HG03066 (cell line): ENCODE data around the gene SART1.
"Not testable (repeated sequence)": the region's sequence is repeated elsewhere in the genome, so short reads cannot be mapped to it uniquely, and the experiment has no call there.

Source experiments
- ATAC-seq: cut with Tn5 transposase; IDR thresholded peaks from one replicate; pipeline ENCODE4 v1.9.1; 2021; ENCODE audit warnings: low read depth; ENCODE audit not compliant: unreplicated experiment

Gene SART1

DNA sequence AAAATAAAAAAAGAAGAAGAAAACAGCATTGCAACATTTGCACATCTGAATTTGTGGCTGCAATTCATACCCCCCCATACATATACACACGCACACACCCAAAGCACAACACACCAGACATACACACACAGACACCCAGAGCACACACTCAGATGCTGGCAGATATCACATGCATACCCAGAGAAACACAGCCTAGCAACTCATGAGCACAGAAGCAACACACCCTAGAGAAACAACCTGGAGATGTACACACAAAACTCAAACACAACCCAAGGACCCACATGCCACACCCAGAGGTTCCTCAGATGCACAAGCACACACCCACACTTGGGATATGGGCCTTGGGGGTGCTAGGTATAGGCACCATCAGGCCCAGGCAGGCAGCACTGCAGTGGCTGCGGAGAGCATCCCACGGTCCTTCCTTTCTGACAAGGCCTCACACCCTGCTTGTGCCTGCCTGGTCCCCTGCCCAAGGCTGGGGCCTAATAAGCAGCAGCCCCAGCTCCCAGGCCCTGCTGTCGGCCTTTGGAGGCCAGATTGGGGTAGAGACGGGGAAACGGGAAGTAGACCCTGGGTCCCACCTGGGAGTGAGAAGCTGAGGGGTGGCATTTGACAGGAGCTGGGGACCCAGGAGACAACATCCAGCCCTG lies 53.4 kb downstream of the SART1 start:
- no peak for ATAC-seq

DNA sequence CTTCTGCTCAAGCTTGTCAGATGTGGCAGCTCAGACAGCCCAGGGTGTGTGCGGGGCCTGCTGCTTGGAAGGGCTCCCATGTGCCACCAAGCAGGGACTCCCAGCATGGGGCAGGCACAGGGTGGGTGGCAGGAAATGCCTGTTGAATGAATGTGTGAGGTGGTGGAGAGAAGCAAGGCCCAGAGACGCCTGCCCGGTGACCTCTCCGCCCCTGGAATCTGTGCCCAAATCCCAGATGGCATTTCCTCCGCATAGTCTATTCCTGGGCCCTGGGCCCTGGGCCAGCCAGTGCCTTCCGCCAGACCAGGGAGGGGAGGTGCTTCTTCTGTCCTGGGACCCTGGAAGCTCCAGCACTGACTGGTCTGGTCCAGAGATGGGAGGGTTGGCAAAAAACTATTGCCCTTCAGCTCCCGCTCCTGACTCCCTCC lies 53.9 kb downstream of the SART1 start:
- ATAC-seq, result no peak

DNA sequence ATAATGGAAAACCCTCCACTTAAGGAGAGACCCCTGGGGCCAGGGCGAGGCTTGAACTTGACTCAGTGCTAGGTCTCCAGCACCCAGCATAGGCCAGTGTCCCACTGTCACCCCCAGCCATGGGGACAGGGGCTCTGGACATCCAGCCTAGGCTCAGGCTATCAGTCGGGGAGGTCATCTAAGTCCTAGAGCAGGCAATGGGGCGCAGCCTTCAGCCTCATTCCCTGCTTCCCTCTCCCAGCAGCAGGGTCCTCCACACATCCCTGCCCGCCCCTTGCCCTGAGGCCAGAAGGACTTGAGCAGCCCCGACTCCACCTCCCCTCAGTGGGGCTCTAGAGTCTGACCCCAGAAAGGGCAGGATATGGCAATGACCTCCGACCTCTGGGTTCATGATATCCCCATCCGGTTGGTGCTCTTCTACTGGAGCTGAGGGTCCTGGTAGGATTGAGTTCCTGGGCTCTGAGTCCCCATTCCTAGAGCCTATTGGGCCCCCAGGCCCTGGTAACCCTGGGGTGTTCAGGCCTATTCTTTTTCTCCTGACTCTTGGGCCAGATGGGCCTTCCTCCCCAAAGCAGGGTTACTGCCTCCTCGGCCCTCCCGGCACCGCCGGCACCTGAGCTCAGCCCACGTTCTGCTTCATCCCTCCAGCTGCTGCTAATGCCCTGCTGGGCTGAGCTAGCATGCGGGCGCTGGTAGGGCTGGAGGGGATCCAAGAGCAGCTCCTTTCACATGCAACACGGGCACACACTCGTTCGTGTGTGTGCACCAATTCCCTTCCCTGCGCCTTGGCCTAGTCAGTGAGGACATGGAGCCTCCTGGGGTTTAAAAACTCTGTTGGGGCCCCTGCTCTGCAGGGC lies 54.6 kb downstream of the SART1 start:
- no peak for ATAC-seq

DNA sequence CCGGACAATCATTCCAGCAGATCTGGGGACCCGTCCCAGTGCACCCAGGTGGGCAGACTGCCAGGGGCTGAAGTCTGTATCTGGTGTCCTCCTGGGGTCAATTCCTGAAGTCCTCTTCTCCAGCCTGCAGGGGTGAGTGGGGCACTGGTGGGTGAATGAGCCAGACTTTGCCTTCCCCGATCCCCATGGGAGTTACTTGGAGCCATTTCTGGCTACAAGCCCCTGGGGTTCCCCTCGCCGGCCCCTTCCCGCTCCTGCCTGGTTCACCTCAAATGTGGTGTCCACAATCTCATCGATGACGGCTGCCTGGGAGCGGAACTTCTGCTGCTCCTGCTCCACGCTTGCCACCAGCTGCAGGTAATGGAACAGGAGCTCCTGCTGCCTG lies 55.3 kb downstream of the SART1 start:
- no peak for ATAC-seq

DNA sequence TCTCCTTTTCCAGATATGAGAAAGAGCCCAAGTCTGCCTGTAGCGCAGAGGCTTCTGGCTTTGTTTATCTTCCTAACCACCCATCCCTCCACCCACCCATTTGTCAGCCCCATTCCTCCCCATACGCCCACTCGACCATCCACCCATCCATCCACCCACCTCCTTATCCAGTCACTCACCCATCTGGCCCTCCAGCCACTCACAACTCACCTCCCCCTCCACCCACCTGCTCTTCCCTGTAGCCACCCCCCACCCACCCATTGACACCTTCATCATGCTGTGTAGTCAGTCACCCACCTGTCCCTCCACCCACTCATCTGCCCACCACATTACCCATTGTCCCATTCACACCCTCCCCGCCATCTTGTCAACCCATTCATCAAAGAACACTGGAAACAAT lies 55.8 kb downstream of the SART1 start:
- no peak for ATAC-seq

DNA sequence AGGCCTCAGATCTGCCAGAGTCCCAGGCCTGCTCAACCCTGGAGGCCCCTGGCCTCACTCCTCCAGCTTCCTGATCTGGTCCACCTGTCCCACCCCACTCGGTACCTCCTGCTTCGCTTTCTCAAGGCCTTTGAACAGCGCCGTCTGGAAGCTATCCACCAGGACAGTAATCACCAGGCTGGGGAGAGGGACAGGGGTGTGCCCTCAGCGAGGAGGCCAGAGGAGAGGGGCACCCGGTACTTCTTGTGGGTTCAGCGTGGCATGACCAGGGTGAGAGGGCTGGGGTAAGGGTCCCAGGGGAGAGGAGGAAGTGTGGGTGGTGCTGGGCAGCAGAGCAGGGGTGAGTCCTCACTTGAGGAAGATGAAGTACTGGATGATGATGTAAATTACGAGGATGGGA lies 58.7 kb downstream of the SART1 start:
- ATAC-seq, result no peak

DNA sequence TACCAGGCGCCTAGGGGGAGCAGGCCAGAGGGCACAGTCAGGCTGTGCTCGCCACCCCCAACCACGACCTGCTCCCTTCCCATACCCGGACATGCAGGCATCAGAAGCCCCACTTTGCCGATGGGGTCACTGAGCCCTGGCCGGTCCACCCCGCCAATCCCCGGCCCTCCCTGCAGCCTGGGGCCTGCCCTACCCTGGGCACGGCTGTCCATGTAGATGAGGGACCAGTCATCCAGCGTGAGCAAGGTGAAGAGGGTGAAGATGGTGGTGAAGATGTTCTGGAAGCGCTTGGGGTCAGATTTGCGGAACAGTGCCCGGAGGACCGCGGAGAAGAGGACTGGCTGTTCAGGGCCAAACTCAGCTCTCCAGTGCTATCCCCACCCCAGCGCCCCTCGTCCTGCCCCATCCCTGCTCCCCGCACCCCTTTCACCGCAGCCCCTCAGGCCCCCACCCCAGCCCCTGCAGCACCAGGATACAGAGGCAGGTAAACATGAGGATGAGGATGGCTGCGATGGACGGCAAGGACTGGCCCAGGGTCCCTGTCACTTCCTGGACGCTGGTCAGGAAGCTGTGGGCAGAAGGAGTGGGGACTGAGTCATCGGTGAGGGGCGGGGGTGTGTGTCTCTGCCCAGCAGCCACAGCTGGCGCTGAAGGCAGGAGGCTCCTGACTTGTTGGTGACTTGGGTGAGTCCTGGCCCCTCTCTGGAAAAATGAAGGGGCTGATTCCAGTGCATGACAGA lies 59.3 kb downstream of the SART1 start:
- ATAC-seq, result no peak

DNA sequence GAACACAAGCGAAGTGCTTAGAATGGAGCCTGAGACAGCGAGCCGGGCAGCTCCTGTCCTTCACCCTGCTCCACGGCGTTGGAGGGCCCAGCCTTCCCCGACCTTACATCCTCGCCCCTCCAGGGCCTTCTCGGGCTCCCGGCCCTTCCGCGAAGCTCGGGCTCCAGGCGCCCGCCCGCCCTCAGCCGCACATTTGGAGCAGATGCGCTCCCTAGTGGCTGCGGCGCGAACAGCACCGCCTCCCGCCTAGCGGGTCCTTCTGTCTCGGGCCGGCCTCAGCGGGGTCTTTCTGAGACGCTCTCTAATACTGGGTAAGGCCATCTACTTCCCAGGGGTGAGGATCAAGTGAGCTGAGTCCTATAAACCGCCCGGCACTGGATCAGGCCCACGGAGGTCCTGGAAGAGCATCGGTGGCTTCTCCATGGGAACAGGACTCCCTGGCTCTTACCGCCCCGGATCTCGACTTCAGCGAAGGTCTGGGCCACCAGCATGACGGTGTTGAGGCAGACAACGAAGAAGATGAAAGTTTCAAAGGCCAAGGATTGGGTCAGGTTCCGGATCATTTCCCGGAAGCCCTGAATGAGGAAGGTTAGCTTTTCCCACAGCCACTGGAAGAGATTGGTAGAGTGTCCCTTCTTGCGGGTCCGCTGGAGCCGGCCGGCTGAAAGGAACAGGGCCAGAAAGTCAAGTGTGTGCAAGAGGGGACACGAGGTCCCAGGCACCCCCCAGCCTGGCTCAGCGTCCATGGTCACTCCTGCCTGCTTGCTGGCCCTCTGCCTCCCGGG lies 61.1 kb downstream of the SART1 start:
- ATAC-seq, result no peak

DNA sequence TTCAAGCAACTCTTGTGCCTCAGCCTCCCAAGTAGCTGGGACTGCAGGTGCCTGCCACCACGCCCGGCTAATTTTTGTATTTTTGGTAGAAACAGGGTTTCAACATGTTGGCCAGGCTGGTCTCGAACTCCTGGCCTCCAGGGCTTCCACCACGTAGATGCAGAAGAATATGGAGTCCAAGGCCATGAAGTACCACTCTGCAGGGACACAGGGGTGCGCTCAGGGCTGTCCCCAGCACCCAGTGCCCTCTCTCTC lies 61.6 kb downstream of the SART1 start:
- not testable (repeated sequence) for ATAC-seq

DNA sequence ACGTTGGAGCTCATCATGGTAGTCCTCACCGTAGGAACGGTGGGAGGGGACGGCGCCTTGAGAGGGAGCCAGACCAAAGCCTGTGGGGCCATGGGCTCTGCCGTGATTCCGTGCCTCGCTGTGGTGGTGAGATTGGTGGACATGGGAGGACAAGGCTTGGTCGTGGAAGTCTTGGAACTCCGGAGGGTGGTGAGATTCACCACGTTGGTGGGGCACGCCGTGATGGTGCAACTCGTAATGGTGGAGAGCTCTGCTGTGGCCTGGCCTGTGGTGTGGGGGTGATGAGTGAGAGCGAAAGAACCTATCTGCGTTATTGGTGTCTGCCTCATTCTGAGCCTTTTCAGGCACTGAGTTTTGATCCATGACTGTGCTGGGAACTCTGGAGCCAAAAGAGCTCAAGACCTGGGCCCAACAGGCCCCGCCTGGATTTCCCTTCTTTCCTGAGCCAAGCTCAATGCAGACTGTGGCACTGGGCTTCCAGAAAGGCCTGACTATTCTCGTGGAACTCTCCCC lies 64.5 kb downstream of the SART1 start, which contains the start of gene CATSPER1:
TSS of gene CATSPER1 (minus strand) at position 463 of the 513 bp plus-strand sequence. CDS start at position 363, 100 bp downstream.
- ATAC-seq, result no peak
